K562 (cell line): ENCODE results near the gene SEC61G. TPM values are rescaled to one million over a fixed set of nuclear protein-coding genes. Genes with fewer than 3 reads are reported as not detected.

Source experiments
- ATAC-seq: fragments of 200-7000 bp; cut with Tn5 transposase; 3 replicates; pipeline ENCODE4 v1.9.1; 2020; ENCODE audit warnings: moderate library complexity
- BruUV-seq: library from RNA; stranded (reverse); fragments of 400-500 nt; replicated peaks from 2 replicates; lab custom pipeline; 2021; lab: Mats Ljungman, UMichigan
- CTCF ChIA-PET: fragments of 300-600 bp; formaldehyde crosslinking; extraction: SDS; loops from one replicate; lab custom pipeline; 2021; ENCODE audit warnings: low intra/inter-chr PET ratio; lab: Yijun Ruan, JAX
- POLR2A ChIA-PET: fragments of 300-600, 350-650 bp; sonication (Branson Sonifier 250); formaldehyde crosslinking; extraction: SDS; loops from one replicate; lab custom pipeline; 2021; ENCODE audit warnings: antibody characterized with exemption, inconsistent platforms; lab: Yijun Ruan, JAX
- DNase-seq, 4 experiments: peaks; one replicate each; pipeline versions ENCODE4 v3.0.0 to v3.0.0-alpha.2; 2011 to 2018; ENCODE audit warnings: low spot score in 3 of 4, mixed read lengths in 3 of 4; ENCODE audit errors: extremely low read depth in 1 of 4
- FAIRE-seq: peaks from 2 replicates; lab custom pipeline; 2011; peaks lifted over from hg19 to GRCh38; lab: Jason Lieb, UNC
- H2AFZ ChIP-seq: 2 replicates; pipeline ENCODE4 v1.6.0; 2011; ENCODE audit warnings: low read depth, low read length, control low read depth, inconsistent platforms
- H3K27ac ChIP-seq: fragments of 200-600 bp; 3 replicates; pipeline ENCODE4 v1.8.0; 2011; ENCODE audit warnings: low read depth, mild to moderate bottlenecking, control low read depth, inconsistent platforms, low read length, moderate library complexity, mixed read lengths; ENCODE audit errors: extremely low read depth
- H3K27me3 ChIP-seq, 2 experiments: fragments of 300-600 bp in 1 of 2; 2 replicates in 1 of 2; 3 replicates in 1 of 2; pipeline versions ENCODE4 v1.6.0 to v1.8.0; 2011; ENCODE audit warnings: inconsistent platforms in 2 of 2, low read length in 2 of 2, mild to moderate bottlenecking in 1 of 2, mixed read lengths in 1 of 2, moderate library complexity in 1 of 2; ENCODE audit not compliant: control insufficient read depth in 2 of 2, insufficient read depth in 2 of 2
- H3K36me3 ChIP-seq: fragments of 300-600 bp; 3 replicates; pipeline ENCODE4 v1.8.0; 2011; ENCODE audit warnings: mild to moderate bottlenecking, low read length, inconsistent platforms; ENCODE audit not compliant: control insufficient read depth, insufficient read depth
- H3K4me1 ChIP-seq, 2 experiments: fragments of 200-600 bp in 1 of 2; replicated peaks in 1 of 2; 2 replicates in 1 of 2; 3 replicates in 1 of 2; pipeline versions ENCODE4 v1.5.1 to v1.8.0; 2011; ENCODE audit warnings: inconsistent platforms in 2 of 2, low read length in 2 of 2, mild to moderate bottlenecking in 1 of 2, mixed read lengths in 1 of 2, moderate library complexity in 1 of 2; ENCODE audit not compliant: control insufficient read depth in 2 of 2, insufficient read depth in 2 of 2
- H3K4me2 ChIP-seq: 2 replicates; pipeline ENCODE4 v1.6.1; 2011; ENCODE audit warnings: low read length, control low read depth, inconsistent platforms, mixed read lengths; ENCODE audit not compliant: insufficient read depth
- H3K4me3 ChIP-seq: fragments of 200-600 bp; sonication (generic), shearing (Covaris generic); 2 replicates; pipeline ENCODE4 v1.5.1; 2016; ENCODE audit warnings: control low read depth, inconsistent platforms
- H3K79me2 ChIP-seq: fragments of 200-600 bp; 3 replicates; pipeline ENCODE4 v1.8.0; 2011; ENCODE audit warnings: low read length, inconsistent platforms; ENCODE audit not compliant: control insufficient read depth, insufficient read depth
- H3K9ac ChIP-seq, 2 experiments: 2 replicates each; pipeline versions ENCODE4 v1.6.0 to v1.6.1; 2011; ENCODE audit warnings: low read depth in 2 of 2, low read length in 2 of 2, control low read depth in 1 of 2, inconsistent platforms in 1 of 2, mild to moderate bottlenecking in 1 of 2, mixed read lengths in 1 of 2; ENCODE audit not compliant: insufficient read depth in 1 of 2
- H3K9me1 ChIP-seq: one replicate; pipeline ENCODE4 v1.6.0; 2011; ENCODE audit warnings: inconsistent platforms, mild to moderate bottlenecking, low read length, moderate library complexity; ENCODE audit not compliant: control insufficient read depth, insufficient read depth
- H3K9me3 ChIP-seq: replicated peaks from 2 replicates; pipeline ENCODE4 v1.5.1; 2011; ENCODE audit warnings: low read depth, low read length, inconsistent platforms; ENCODE audit not compliant: control insufficient read depth, insufficient read depth
- H4K20me1 ChIP-seq: replicated peaks from 2 replicates; pipeline ENCODE4 v1.6.1; 2011; ENCODE audit warnings: low read length, inconsistent platforms, mixed read lengths; ENCODE audit not compliant: control insufficient read depth, insufficient read depth
- HNRNPH1 ChIP-seq: fragments of 200-400 bp; formaldehyde crosslinking; optimal IDR thresholded peaks from 2 replicates; pipeline ENCODE3; 2017; ENCODE audit warnings: low read depth, mild to moderate bottlenecking, low read length, moderate library complexity
- JUN ChIP-seq, 2 experiments: sonication (generic) in 1 of 2; formaldehyde crosslinking in 1 of 2; IDR thresholded peaks; 2 replicates each; pipeline versions ENCODE4 v1.6.1 to v1.8.0; 2012 to 2022; ENCODE audit warnings: borderline replicate concordance in 2 of 2, mild to moderate bottlenecking in 2 of 2, improper control_type of control experiment in 1 of 2, low read depth in 1 of 2, low read length in 1 of 2, missing genetic modification reagents in 1 of 2
- SRSF7 ChIP-seq: fragments of 200-400 bp; formaldehyde crosslinking; optimal IDR thresholded peaks from 2 replicates; pipeline ENCODE3; 2017; ENCODE audit warnings: mild to moderate bottlenecking, low read depth, low read length
- ZBTB1 ChIP-seq: sonication (generic); formaldehyde crosslinking; IDR thresholded peaks from 2 replicates; pipeline ENCODE4 v1.8.1; 2023; ENCODE audit warnings: missing genetic modification reagents, low read depth, mild to moderate bottlenecking, borderline replicate concordance
- WGBS: fragments of 100-300 bp; shearing (Covaris generic); methylation state at CpG from one replicate; pipeline ENCODE4 v1.1.6; 2016; ENCODE audit warnings: low coverage, mixed read lengths; ENCODE audit not compliant: insufficient coverage; ENCODE audit errors: missing lambda C conversion rate; 5-methylcytosine and 5-hydroxymethylcytosine counted together
- in situ Hi-C: fragments of 300-500 bp; cut with MboI; formaldehyde crosslinking; loops from 4 replicates; pipeline ENCODE4 v1.15.0; 2018; ENCODE audit warnings: inconsistent platforms, mixed read lengths
- intact Hi-C: fragments of 100-400 bp; cut with micrococcal nuclease; formaldehyde crosslinking; loops from 2 replicates; pipeline ENCODE4 v1.14.2; 2022
- polyA plus RNA-seq, 8 experiments: library from polyadenylated mRNA; depleted of rRNA in 4 of 8; stranded (reverse) in 5 of 8; unstranded in 3 of 8; fragments of >200 nt; fragmentation: Nextera tagmentation in 2 of 8; fragmentation: Illumina TruSeq in 1 of 8; extraction: Ambion mirVana in 2 of 8; extraction: Trizol in 1 of 8; gene quantifications; 2 replicates each; pipeline versions ENCODE4 v1.2.1 to v1.2.3, GENCODE V29; 2011 to 2014; ENCODE audit warnings: inconsistent platforms in 1 of 8, missing spikeins in 1 of 8
- total RNA-seq, 7 experiments: library from RNA; depleted of rRNA in 6 of 7; stranded (reverse); fragments of >200 nt in 6 of 7; fragmentation: Illumina TruSeq in 2 of 7; extraction: Trizol in 2 of 7; gene quantifications; 2 replicates each; pipeline versions ENCODE4 v1.2.1 to v1.2.3, GENCODE V29; 2011 to 2021; ENCODE audit warnings: low replicate concordance in 1 of 7
- TF ChIP-seq, protein P1 (sequence below): sonication (generic); formaldehyde crosslinking; IDR thresholded peaks from 2 replicates; pipeline ENCODE4 v1.8.1; 2023; ENCODE audit warnings: mild to moderate bottlenecking, missing genetic modification reagents

Gene SEC61G
- total and polyA plus RNA-seq, 9 of the 15 experiments (the other 6 are each of a cell fraction or from before 2014, with no cell fraction given), result 138 to 565 (median 223) TPM

DNA sequence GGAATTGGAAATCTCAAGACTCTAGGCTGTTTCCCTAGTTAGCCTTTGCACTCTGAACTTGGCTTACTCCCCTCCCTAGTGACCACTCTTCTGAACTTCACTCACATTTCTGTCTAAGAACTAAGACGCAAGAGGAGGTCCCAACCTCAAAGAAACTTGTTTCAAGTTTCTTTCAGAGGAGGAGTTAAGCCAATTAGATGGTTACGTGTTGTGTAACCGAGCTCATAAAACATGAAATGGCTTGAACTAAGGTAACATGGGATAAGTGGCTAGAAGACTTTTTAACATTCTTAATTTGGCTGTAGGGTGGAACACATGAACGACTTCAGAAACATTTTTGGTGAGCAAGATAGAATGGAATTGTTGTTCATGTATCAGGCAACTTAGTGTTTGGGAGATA, 39.5 kb upstream of the SEC61G start:
- Histone ChIP-seq H4K20me1 (no peaks in the 10 kb centered on the region; the same call in 1 of the 2 replicates), H3K4me1 (no peaks in the 10 kb centered on the region), H3K9me1 (no peaks in the 10 kb centered on the region), H3K4me2 (no peak overlapping the region), H3K36me3 (no peaks in the 10 kb centered on the region), H3K9ac (no peak overlapping the region), H2AFZ (no peak overlapping the region), H3K27ac (no peak overlapping the region), H3K4me3 (no peak overlapping the region), H3K79me2 (no peaks in the 10 kb centered on the region), H3K27me3 (peaks cover 16 to 29% of the 10 kb centered on the region in 2 experiments), H3K9me3 (no peaks in the 10 kb centered on the region)
- intact Hi-C loops (no loop called here), in situ Hi-C loops (no loop called here)
- ATAC-seq (no peak), FAIRE-seq (no peak), DNase-seq (no peak)
- TF ChIP-seq JUN (IDR thresholded peaks at IDR 0.05; ENCODE audit: borderline replicate concordance, low read depth, low read length) (no peak), JUN (CRISPR knock-in tag; IDR thresholded peaks at IDR 0.05; ENCODE audit: borderline replicate concordance) (no peak), ZBTB1 (no peak), HNRNPH1 (no peak), SRSF7 (no peak)
- TF ChIP-seq, protein P1, sequence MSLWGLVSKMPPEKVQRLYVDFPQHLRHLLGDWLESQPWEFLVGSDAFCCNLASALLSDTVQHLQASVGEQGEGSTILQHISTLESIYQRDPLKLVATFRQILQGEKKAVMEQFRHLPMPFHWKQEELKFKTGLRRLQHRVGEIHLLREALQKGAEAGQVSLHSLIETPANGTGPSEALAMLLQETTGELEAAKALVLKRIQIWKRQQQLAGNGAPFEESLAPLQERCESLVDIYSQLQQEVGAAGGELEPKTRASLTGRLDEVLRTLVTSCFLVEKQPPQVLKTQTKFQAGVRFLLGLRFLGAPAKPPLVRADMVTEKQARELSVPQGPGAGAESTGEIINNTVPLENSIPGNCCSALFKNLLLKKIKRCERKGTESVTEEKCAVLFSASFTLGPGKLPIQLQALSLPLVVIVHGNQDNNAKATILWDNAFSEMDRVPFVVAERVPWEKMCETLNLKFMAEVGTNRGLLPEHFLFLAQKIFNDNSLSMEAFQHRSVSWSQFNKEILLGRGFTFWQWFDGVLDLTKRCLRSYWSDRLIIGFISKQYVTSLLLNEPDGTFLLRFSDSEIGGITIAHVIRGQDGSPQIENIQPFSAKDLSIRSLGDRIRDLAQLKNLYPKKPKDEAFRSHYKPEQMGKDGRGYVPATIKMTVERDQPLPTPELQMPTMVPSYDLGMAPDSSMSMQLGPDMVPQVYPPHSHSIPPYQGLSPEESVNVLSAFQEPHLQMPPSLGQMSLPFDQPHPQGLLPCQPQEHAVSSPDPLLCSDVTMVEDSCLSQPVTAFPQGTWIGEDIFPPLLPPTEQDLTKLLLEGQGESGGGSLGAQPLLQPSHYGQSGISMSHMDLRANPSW, result no peak
- POLR2A ChIA-PET, result no interaction called here
- 0% methylated on average over 4 of the region's 4 CpGs for WGBS
- BruUV-seq, result no TSS peak
- CTCF ChIA-PET, result no interaction called here
